ENCODE results near the gene CHD5. TPM values are rescaled to one million over a fixed set of nuclear protein-coding genes. Genes with fewer than 3 reads are reported as not detected.
A peak's percentile ranks its signal among the peaks of the same experiment; 100 is the strongest.

Gene CHD5
- polyA plus RNA-seq, 1 experiment, result 0.02 TPM

GRCh38 chr1:6197746-6198427 lies 17.8 kb upstream of the CHD5 start:
- Histone ChIP-seq H3K9me3 (ENCODE audit: control insufficient read depth, insufficient read depth, low read length) (peaks cover 3% of the 10 kb centered on the region; the same call in 1 of the 2 replicates), H3K4me3 (ENCODE audit: low read depth, low read length) (peak overlapping the region; percentile 94), H3K27ac (ENCODE audit: low read depth, low read length) (no peak overlapping the region), H3K27me3 (ENCODE audit: control insufficient read depth, insufficient read depth, low read length) (no peaks in the 10 kb centered on the region)
- ChIA-PET POLR2A (no interaction called here), CTCF (interaction anchor here (1.1 to 2.0 kb wide), 3 partner anchors 11 to 13 kb away, joined by 3 to 9 read pairs (median 7); no protein-coding TSS in a partner anchor)
- DNase-seq (ENCODE audit: low read depth, low spot score), result no peak
- no peak for TF ChIP-seq CTCF (IDR thresholded peaks at IDR 0.05; ENCODE audit: low read depth, low read length)

GRCh38 chr1:6191968-6192367 lies 11.8 kb upstream of the CHD5 start:
- Histone ChIP-seq H3K27ac (ENCODE audit: low read depth, low read length) (no peak overlapping the region), H3K27me3 (ENCODE audit: control insufficient read depth, insufficient read depth, low read length) (no peaks in the 10 kb centered on the region), H3K4me3 (ENCODE audit: low read depth, low read length) (no peak overlapping the region), H3K9me3 (ENCODE audit: control insufficient read depth, insufficient read depth, low read length) (no peaks in the 10 kb centered on the region)
- no peak for DNase-seq (ENCODE audit: low read depth, low spot score)
- ChIA-PET POLR2A (interaction anchor here (0.6 kb wide), 1 partner anchor 23 kb away, joined by 3 read pairs; no protein-coding TSS in a partner anchor), CTCF (interaction anchor here (3.8 kb wide), 1 partner anchor 13 kb away, joined by 18 read pairs; no protein-coding TSS in a partner anchor)
- no peak for TF ChIP-seq CTCF (IDR thresholded peaks at IDR 0.05; ENCODE audit: low read depth, low read length)

GRCh38 chr1:6188466-6188865 lies 8.3 kb upstream of the CHD5 start:
- Histone ChIP-seq H3K9me3 (ENCODE audit: control insufficient read depth, insufficient read depth, low read length) (no peaks in the 10 kb centered on the region), H3K27ac (ENCODE audit: low read depth, low read length) (no peak overlapping the region), H3K4me3 (ENCODE audit: low read depth, low read length) (no peak overlapping the region), H3K27me3 (ENCODE audit: control insufficient read depth, insufficient read depth, low read length) (no peaks in the 10 kb centered on the region)
- DNase-seq (ENCODE audit: low read depth, low spot score), result no peak
- no peak for TF ChIP-seq CTCF (IDR thresholded peaks at IDR 0.05; ENCODE audit: low read depth, low read length)
- CTCF ChIA-PET, result interaction anchor here (0.6 to 1.1 kb wide), 3 partner anchors 16 to 79 kb away, joined by 3 to 7 read pairs (median 4); no protein-coding TSS in a partner anchor
- POLR2A ChIA-PET, result no interaction called here

- CTCF ChIA-PET, result interaction anchor here (0.6 to 1.4 kb wide), 12 partner anchors 9 to 208 kb away, joined by 3 to 9 read pairs (median 4); partner anchors contain the start of genes ACOT7 and RPL22
- Histone ChIP-seq H3K27me3 (ENCODE audit: control insufficient read depth, insufficient read depth, low read length) (peaks cover 6% of the 10 kb centered on the region), H3K4me3 (ENCODE audit: low read depth, low read length) (no peak overlapping the region), H3K27ac (ENCODE audit: low read depth, low read length) (no peak overlapping the region), H3K9me3 (ENCODE audit: control insufficient read depth, insufficient read depth, low read length) (no peaks in the 10 kb centered on the region)
- DNase-seq (ENCODE audit: low read depth, low spot score), result no peak
- POLR2A ChIA-PET, result no interaction called here
- TF ChIP-seq CTCF (IDR thresholded peaks at IDR 0.05; ENCODE audit: low read depth, low read length), result peak; percentile 52
Observed at GRCh38 chr1:6185635-6186382, 5.7 kb upstream of the CHD5 start.

- no peak for TF ChIP-seq CTCF (IDR thresholded peaks at IDR 0.05; ENCODE audit: low read depth, low read length)
- POLR2A ChIA-PET, result no interaction called here
- CTCF ChIA-PET, result interaction anchor here (0.6 to 1.4 kb wide), 10 partner anchors 9 to 132 kb away, joined by 3 to 9 read pairs (median 4); partner anchors contain the start of gene RPL22
- Histone ChIP-seq H3K9me3 (ENCODE audit: control insufficient read depth, insufficient read depth, low read length) (no peaks in the 10 kb centered on the region), H3K4me3 (ENCODE audit: low read depth, low read length) (no peak overlapping the region), H3K27ac (ENCODE audit: low read depth, low read length) (no peak overlapping the region), H3K27me3 (ENCODE audit: control insufficient read depth, insufficient read depth, low read length) (peaks cover 10% of the 10 kb centered on the region)
- DNase-seq (ENCODE audit: low read depth, low spot score), result peak; percentile 37
Observed at GRCh38 chr1:6185151-6185550, 5.0 kb upstream of the CHD5 start.

Data from AG04450 (cell line).